ENCODE results near the gene VSIG4.

Gene VSIG4

GRCh38 chrX:66015152-66015831, 24.6 kb downstream of the VSIG4 start:
- no peak overlapping the region for H3K4me3 ChIP-seq (IDR thresholded peaks at IDR 0.05; ENCODE audit: insufficient read depth, low read depth, low read length)
- no peak for TF ChIP-seq CTCF (conservative IDR thresholded peaks at IDR 0.05; ENCODE audit: low read depth, low read length)
- H2AFZ ChIP-seq (ENCODE audit: low read depth): no peak overlapping the region

GRCh38 chrX:66014556-66014955, 25.3 kb downstream of the VSIG4 start:
- no peaks in the 10 kb centered on the region for H3K27me3 ChIP-seq (ENCODE audit: insufficient read depth, low read depth)
- H3K79me2 ChIP-seq (ENCODE audit: insufficient read depth, low read depth): no peaks in the 10 kb centered on the region
- no peaks in the 10 kb centered on the region for H3K36me3 ChIP-seq (ENCODE audit: insufficient read depth)
- H3K4me3 ChIP-seq (IDR thresholded peaks at IDR 0.05; ENCODE audit: insufficient read depth, low read depth, low read length): no peak overlapping the region
- H3K4me1 ChIP-seq (ENCODE audit: low read depth, poor library complexity, severe bottlenecking): peaks cover 22% of the 10 kb centered on the region
- H4K20me1 ChIP-seq (ENCODE audit: insufficient read depth): no peaks in the 10 kb centered on the region
- H3K27ac ChIP-seq: no peak overlapping the region
- no peak for TF ChIP-seq CTCF (conservative IDR thresholded peaks at IDR 0.05; ENCODE audit: low read depth, low read length)
- H2AFZ ChIP-seq (ENCODE audit: low read depth): no peak overlapping the region
- no peak overlapping the region for H3K9ac ChIP-seq
- H3K4me2 ChIP-seq: no peak overlapping the region

More at GRCh38 chrX:66015152-66015831, 24.6 kb downstream of the VSIG4 start:
- Histone ChIP-seq H4K20me1 (ENCODE audit: insufficient read depth) (no peaks in the 10 kb centered on the region), H3K36me3 (ENCODE audit: insufficient read depth) (no peaks in the 10 kb centered on the region), H3K27me3 (ENCODE audit: insufficient read depth, low read depth) (no peaks in the 10 kb centered on the region), H3K27ac (no peak overlapping the region), H3K9ac (no peak overlapping the region), H3K4me1 (ENCODE audit: low read depth, poor library complexity, severe bottlenecking) (peaks cover 22% of the 10 kb centered on the region), H3K4me2 (no peak overlapping the region), H3K79me2 (ENCODE audit: insufficient read depth, low read depth) (no peaks in the 10 kb centered on the region)

- H3K4me2 ChIP-seq: no peak overlapping the region
- H3K27ac ChIP-seq: no peak overlapping the region
- H3K9ac ChIP-seq: no peak overlapping the region
- H3K36me3 ChIP-seq (ENCODE audit: insufficient read depth): no peaks in the 10 kb centered on the region
- H3K4me1 ChIP-seq (ENCODE audit: low read depth, poor library complexity, severe bottlenecking): peaks cover 22% of the 10 kb centered on the region
- H2AFZ ChIP-seq (ENCODE audit: low read depth): no peak overlapping the region
- H3K79me2 ChIP-seq (ENCODE audit: insufficient read depth, low read depth): no peaks in the 10 kb centered on the region
- H4K20me1 ChIP-seq (ENCODE audit: insufficient read depth): no peaks in the 10 kb centered on the region
- H3K27me3 ChIP-seq (ENCODE audit: insufficient read depth, low read depth): no peaks in the 10 kb centered on the region
- no peak overlapping the region for H3K4me3 ChIP-seq (IDR thresholded peaks at IDR 0.05; ENCODE audit: insufficient read depth, low read depth, low read length)
- no peak for TF ChIP-seq CTCF (conservative IDR thresholded peaks at IDR 0.05; ENCODE audit: low read depth, low read length)
Observed at GRCh38 chrX:66014084-66014483, 25.8 kb downstream of the VSIG4 start.

- H3K4me1 ChIP-seq (ENCODE audit: low read depth, poor library complexity, severe bottlenecking): peaks cover 22% of the 10 kb centered on the region
- H3K27ac ChIP-seq: no peak overlapping the region
- no peak overlapping the region for H2AFZ ChIP-seq (ENCODE audit: low read depth)
- no peak overlapping the region for H3K4me2 ChIP-seq
- H3K36me3 ChIP-seq (ENCODE audit: insufficient read depth): no peaks in the 10 kb centered on the region
- H4K20me1 ChIP-seq (ENCODE audit: insufficient read depth): no peaks in the 10 kb centered on the region
- H3K27me3 ChIP-seq (ENCODE audit: insufficient read depth, low read depth): no peaks in the 10 kb centered on the region
- H3K9ac ChIP-seq: no peak overlapping the region
- no peak for TF ChIP-seq CTCF (conservative IDR thresholded peaks at IDR 0.05; ENCODE audit: low read depth, low read length)
- no peak overlapping the region for H3K4me3 ChIP-seq (IDR thresholded peaks at IDR 0.05; ENCODE audit: insufficient read depth, low read depth, low read length)
- no peaks in the 10 kb centered on the region for H3K79me2 ChIP-seq (ENCODE audit: insufficient read depth, low read depth)
Observed at GRCh38 chrX:66013194-66013816, 26.6 kb downstream of the VSIG4 start.

All from KMS-11 (cell line).